ENCODE results near the gene DNAH11. TPM values are rescaled to one million over a fixed set of nuclear protein-coding genes. Genes with fewer than 3 reads are reported as not detected.

The DNAH11 gene
- total and polyA plus RNA-seq, 2 of the 8 experiments (the other 6 are each of a cell fraction or from before 2014, with no cell fraction given): 1.8 to 4.9 TPM

DNA sequence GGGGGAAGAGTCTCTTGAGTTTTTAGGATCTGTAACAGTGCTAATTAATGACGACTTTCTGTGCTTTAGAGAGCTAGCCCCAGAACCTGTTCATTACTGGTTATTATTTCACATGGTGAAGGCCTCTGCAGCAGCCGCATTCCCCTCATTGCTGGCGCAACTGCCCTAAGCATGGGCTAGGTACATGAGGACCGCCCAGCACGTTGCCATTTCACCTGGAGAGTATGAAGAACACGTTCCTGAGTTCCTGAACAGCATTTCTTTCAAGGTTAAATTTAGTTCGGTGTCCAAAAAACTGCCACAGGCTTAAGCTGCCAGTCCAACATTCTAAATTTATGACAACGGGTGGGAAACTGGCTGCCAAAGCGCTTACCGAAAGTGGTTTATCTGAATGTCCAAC lies 177.0 kb downstream of the DNAH11 start:
- no peak overlapping the region for H4K91ac ChIP-seq (replicated peaks; ENCODE audit: insufficient read length, low read length)
- ChIA-PET POLR2A (ENCODE audit: partially characterized antibody) (no interaction called here), CTCF (ENCODE audit: partially characterized antibody) (interaction anchor here (1.2 kb wide), 1 partner anchor 13 kb away, joined by 3 read pairs; no protein-coding TSS in a partner anchor)
- H3K4ac ChIP-seq (replicated peaks; ENCODE audit: insufficient read length, low read depth, low read length): no peak overlapping the region
- H3K79me1 ChIP-seq (ENCODE audit: low read depth, low read length): no peaks in the 10 kb centered on the region
- no peak overlapping the region for H3K4me2 ChIP-seq (ENCODE audit: insufficient read depth in 1 of 2, low read depth in 2 of 2, low read length in 2 of 2)
- DNase-seq (ENCODE audit: low read depth in 1 of 2, low spot score in 2 of 2) (no peak), FAIRE-seq (no peak)
- no peak overlapping the region for H2AK5ac ChIP-seq (ENCODE audit: low read depth, low read length)
- no peak overlapping the region for H3K18ac ChIP-seq (ENCODE audit: extremely low read depth, low read length)
- H2BK15ac ChIP-seq (ENCODE audit: low read length): no peak overlapping the region
- H2AFZ ChIP-seq (ENCODE audit: low read length): no peak overlapping the region
- H2BK120ac ChIP-seq (replicated peaks; ENCODE audit: low read depth, low read length): no peak overlapping the region
- H4K5ac ChIP-seq (ENCODE audit: insufficient read length, low read depth, low read length): no peak overlapping the region
- no peaks in the 10 kb centered on the region for H3K27me3 ChIP-seq (replicated peaks in 1 of 4; ENCODE audit: control insufficient read depth in 3 of 4, extremely low read depth in 1 of 4, insufficient read depth in 3 of 4, low read length in 3 of 4)
- H3K36me3 ChIP-seq (ENCODE audit: control insufficient read depth in 2 of 4, insufficient read depth in 4 of 4, low read length in 3 of 4): no peaks in the 10 kb centered on the region
- no peak overlapping the region for H4K8ac ChIP-seq (ENCODE audit: extremely low read depth, insufficient read depth, low read length)
- H2BK20ac ChIP-seq (ENCODE audit: low read length): no peak overlapping the region
- H3K9me3 ChIP-seq (ENCODE audit: insufficient read depth in 2 of 2, low read depth in 1 of 2, low read length in 1 of 2): no peaks in the 10 kb centered on the region
- no peak overlapping the region for H2BK5ac ChIP-seq (ENCODE audit: low read depth, low read length)
- no peak overlapping the region for H3K23ac ChIP-seq (ENCODE audit: insufficient read length)
- H3K4me3 ChIP-seq (ENCODE audit: extremely low read depth in 1 of 4, insufficient read depth in 2 of 4, low read depth in 3 of 4, low read length in 4 of 4): no peak overlapping the region
- H3K79me2 ChIP-seq (ENCODE audit: control insufficient read depth in 1 of 2, insufficient read depth in 2 of 2, low read length in 2 of 2): no peaks in the 10 kb centered on the region
- no peak overlapping the region for H3K14ac ChIP-seq (ENCODE audit: insufficient read length)
- H3K27ac ChIP-seq (ENCODE audit: low read depth, low read length): no peak overlapping the region
- H3K4me1 ChIP-seq (replicated peaks in 1 of 4; ENCODE audit: control insufficient read depth in 3 of 4, insufficient read depth in 4 of 4, low read length in 3 of 4): no peaks in the 10 kb centered on the region
- no peak overlapping the region for H3K56ac ChIP-seq (replicated peaks; ENCODE audit: insufficient read length, low read depth, low read length)
- H3K23me2 ChIP-seq (ENCODE audit: low read depth, low read length): no peaks in the 10 kb centered on the region
- H4K20me1 ChIP-seq (replicated peaks in 1 of 2; ENCODE audit: control insufficient read depth in 1 of 2, insufficient read depth in 2 of 2, low read length in 2 of 2): no peaks in the 10 kb centered on the region
- no peak overlapping the region for H3K9ac ChIP-seq (replicated peaks in 1 of 4; ENCODE audit: extremely low read depth in 1 of 4, low read depth in 3 of 4, low read length in 3 of 4)
- WGBS, 2 experiments (ENCODE audit: extremely low coverage in 1 of 2, insufficient coverage in 1 of 2, insufficient read length in 1 of 2, insufficient replicate concordance in 2 of 2, low coverage in 1 of 2, low lambda C conversion rate in 2 of 2, missing lambda C conversion rate in 1 of 2): 83% methylated on average over 10 of the region's 10 CpGs; no CpG with 5 or more reads in 1 of the 2 experiments
- no peak overlapping the region for H2BK12ac ChIP-seq (ENCODE audit: low read depth, low read length)
- TF ChIP-seq EGR1 (IDR thresholded peaks at IDR 0.05; ENCODE audit: borderline replicate concordance, low read depth, low read length): no peak
